ENCODE measurements around the gene CYP26B1.
A peak's percentile ranks its signal among the peaks of the same experiment; 100 is the strongest.

The CYP26B1 gene

GRCh38 chr2:72154386-72154975 lies 6.8 kb upstream of the CYP26B1 start:
- DNase-seq: no peak

- no peak for DNase-seq
Measured at GRCh38 chr2:72153924-72154323, 6.3 kb upstream of the CYP26B1 start.

DNA sequence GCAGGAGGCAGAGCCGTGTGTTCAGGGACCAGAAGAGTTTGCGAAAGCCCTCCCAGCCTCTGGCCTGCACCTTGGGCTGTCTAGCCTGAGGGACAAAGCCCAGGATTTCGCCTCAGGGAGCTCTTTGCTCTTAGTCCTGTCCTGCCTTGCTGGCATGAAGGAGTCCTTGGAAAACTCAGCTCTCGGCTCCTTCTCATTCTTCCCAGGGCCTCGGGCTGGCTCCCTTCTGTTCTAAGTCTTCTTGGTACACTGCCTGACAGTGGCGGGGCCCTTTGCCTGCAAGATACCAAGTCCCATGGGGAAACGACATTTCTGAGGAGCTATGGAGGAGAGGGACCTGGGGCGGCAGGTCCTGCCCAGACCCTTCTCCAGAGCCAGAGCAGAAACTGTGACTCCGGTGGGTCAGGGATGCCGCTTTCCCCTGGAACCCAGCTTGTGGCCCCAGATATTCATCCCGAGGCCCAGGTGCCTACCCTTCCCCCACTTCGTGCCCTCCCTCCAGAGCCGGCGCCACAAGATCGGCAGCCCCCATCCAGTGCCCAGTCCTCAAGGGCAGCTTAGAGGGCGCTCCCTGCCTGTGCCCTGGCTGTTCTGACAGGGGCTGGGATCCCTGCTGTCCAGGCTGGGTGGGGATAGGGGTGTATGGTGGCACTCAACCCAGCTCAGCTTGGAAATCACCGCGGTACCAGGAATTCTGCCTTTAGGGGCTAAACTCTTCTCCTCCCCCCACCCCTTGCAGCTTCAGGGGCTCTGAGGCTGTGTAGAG lies 5.5 kb upstream of the CYP26B1 start:
- no peak for DNase-seq

DNA sequence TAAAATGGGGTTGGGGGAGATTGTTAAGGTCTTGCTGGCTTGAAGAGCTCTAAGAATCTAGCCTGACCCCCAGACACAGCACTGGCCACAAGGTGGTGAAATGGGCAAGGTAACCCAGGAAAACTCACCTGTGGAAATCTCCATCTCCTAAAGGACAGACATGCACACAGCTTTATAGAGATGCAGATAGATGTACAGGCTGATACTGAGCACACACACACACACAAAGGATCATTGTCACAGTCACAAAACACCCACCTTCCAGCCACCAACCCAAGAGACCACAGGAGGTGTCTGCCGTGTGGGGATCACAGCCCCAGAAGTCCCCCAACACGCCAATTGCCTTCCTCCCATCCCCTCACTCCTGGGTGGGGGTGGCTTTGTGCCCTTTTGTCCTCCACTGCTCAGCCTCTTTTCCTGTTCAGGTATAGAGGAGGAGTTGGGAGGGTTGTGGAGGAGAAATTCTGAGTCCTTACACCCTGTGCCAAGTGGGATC lies 3.2 kb upstream of the CYP26B1 start:
- no peak for DNase-seq

- peak; percentile 18 for DNase-seq
Measured at GRCh38 chr2:72150157-72150860, 2.6 kb upstream of the CYP26B1 start.

- no peak for DNase-seq
Measured at GRCh38 chr2:72149556-72150156, 2.0 kb upstream of the CYP26B1 start.

- DNase-seq: no peak
Measured at GRCh38 chr2:72148837-72149555, 1.3 kb upstream of the CYP26B1 start.

DNA sequence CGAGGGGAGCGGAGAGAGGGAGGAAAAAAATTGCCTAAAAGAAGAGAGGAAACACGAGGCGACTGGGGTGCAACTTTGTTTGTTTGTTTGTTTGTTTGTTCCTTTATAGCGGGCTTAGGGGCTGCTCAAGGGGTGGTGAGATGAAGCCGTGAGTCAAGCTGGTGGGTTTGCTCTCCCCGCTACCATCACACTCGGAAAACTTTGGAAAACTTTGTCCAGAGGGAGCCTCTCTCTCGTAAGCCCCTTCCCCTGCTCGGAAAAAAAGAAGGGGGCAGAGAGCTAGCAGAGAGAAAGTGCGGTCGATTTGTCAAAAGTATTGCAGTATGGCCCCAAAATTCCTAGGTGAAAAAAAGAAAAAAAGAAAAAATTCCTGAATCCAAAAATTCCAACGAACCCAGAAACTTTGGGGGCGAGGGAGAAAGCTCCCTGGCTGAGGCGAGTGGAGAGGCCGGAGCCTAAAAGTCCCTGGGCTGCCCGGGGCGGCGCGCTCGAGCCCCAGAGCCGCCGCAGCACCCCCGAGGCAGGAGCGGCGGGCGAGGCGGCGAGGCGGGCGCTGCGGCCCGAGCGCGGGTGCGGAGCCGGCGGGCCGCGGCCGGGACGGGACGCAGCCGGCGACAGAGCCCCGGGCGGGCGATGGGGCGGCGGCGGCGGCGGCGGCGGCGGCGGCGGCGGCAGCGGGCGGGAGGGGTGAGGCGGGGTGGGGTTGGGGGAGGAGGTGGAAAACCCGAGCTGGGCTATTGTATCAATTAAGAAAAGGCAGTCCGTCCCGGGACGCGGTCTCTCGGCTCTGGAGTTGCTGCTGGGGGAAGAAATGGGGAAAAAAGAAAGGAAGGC lies 558 bp upstream of the CYP26B1 start:
- DNase-seq: no peak

- DNase-seq: no peak
Measured at GRCh38 chr2:72146347-72147302, 1.0 kb downstream of the CYP26B1 start.

- DNase-seq: no peak
Measured at GRCh38 chr2:72145658-72146329, 1.9 kb downstream of the CYP26B1 start.

DNA sequence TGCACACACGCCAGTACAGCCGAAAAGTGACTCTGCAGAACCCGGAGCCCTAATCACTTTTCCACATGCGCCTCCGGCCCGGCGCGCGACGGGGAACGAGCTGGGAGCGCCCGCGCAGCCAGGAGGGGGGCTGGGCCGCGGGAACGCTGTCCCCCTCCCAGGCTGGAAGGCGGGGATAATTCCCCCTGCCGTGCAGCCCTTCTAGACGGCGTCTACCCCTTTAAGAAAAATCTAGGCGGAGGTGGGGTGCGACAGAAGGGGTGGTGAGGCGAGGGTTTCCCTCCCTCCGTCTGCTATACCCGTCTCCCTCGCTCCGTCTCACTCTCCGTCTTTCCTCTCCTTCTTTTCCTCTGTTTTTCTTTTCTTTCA lies 2.4 kb downstream of the CYP26B1 start:
- DNase-seq: no peak

GRCh38 chr2:72144632-72145288 lies 2.9 kb downstream of the CYP26B1 start:
- no peak for DNase-seq

DNA sequence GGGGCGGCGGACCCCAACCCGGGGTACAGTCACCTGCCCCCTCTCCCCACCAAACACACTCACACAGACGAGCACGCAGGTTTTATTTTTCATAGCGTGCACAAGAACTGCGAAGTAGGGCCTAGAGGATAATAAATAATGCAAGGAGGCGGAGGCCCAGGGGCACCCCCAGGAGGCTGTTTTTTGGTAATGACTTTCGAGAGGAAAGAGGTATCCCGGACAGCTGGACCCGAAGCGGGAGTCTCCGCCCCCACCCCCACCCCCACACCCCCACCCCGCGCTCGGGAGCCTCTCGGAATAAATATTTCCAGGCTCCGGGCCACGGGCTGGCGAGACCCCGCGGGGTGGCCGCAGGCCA lies 3.4 kb downstream of the CYP26B1 start:
- no peak for DNase-seq

DNA sequence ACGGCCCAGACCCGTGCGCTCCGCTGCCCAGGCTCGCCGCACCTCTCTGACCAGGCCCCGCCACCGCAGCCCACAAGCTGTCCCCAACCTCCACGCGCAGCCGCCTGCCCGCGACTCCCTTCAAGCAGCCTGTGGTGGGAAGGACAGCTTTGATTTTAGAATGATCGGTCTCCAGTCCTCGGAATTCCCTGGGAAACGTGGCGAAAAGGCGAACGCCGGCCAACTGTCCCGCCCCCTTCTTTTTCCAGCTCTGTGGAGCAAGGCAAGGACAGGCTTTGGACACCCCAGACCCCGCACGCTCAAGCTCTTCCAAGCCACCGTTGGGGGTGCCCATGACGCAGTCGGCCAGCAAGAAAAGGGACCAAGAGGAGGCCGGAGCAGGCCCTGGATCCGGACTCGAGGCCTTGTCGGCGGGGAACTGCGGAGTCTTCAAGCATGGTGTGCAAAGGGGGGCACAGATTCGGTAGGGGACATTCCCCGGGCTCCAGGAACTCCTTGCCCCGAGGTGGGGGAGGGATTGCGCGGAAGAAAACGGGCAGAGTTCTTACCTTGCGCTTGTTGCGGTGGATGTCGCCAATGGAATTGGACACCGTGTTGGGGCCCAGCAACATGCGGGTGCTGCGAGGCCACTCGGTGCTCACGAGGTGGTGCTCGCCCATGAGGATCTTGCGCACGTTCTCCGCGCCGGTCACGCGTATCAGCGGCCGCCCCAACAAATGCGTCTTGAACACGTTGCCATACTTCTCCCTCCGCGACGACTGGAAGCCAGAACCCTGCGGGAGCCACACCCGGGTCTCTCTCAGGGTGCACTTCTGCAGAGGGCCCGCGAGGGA lies 4.0 kb downstream of the CYP26B1 start:
- DNase-seq: no peak

GRCh38 chr2:72142570-72143440 lies 4.9 kb downstream of the CYP26B1 start:
- DNase-seq: no peak

DNA sequence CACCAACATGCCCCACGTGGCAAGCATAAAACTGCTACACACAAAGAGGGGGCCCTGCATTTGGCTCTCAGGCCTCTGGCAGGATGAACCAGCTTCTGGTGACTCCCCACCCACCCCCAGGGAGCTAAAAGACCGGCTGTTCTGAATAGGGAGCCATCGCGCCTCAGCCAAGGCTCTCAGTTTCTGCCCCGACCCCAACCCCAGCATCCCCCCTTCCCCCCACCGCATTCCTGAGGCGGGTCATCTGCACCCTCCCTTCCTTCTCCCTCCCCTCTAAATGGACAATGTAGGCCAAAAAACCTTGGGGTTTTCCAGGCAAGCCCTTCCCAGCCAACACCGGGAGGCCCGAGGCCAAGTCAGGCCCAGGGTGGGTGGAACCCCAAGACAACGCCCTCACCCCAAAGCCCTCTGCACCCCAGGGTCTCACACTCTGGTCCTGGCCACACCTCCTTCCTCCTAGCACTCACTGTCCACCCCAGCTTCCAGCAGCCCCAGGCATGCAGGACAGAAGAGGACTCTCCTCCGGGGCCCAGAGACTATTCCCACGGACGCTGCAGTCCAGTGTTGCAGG lies 5.7 kb downstream of the CYP26B1 start:
- no peak for DNase-seq

DNA sequence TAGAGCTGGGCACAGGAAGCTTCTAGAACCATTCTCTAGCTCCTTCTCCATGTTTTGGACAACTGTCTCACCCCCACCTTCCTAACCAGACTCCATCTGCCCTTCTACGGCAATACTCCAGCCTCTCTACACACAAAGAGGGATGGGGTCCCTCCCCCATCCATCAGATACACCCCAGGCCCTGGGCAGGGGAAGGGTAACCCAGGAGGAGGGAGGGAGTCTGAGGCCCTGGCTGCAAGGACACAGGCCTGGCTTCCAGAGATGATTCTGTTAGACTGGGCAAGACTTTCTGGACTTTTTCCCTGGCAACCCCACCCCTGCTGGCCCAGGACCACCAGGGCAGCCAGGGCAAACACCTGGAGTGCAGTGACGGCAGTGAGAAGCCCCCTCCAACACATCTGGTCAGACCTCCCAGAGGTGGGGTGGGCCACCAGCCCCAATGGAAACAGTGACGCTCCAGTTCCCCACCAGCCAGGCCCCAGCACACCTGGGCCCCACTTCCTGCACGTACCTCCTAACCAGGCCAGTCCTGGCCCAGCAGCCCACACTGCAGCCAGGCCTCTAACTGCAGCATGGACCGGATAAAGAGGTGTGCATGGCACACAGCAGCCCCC lies 6.5 kb downstream of the CYP26B1 start:
- DNase-seq: no peak

All from stimulated activated naive CD4-positive, alpha-beta T cell treated with Interleukin-2 at 50 U/mL for 16 hours (primary cell).